Endometrial microvascular endothelial cells (primary cell): ENCODE results near the gene TBC1D32. TPM values are rescaled to one million over a fixed set of nuclear protein-coding genes. Genes with fewer than 3 reads are reported as not detected.
"Not testable (repeated sequence)": the region's sequence is repeated elsewhere in the genome, so short reads cannot be mapped to it uniquely, and the experiment has no call there.

ENCODE experiments used
- in situ Hi-C: cut with HindIII; loops from 2 replicates; pipeline ENCODE4 v1.10.0; 2017; ENCODE audit warnings: low sequenced_read_pairs, low pct_unique_long_range_greater_than_20kb; ENCODE audit errors: inconsistent ontology term
- total RNA-seq: library from RNA; depleted of rRNA; stranded (reverse); fragments of >200 nt; gene quantifications from one replicate; pipeline ENCODE4 v1.2.3, GENCODE V29; 2015; ENCODE audit errors: inconsistent ontology term

TBC1D32 gene
- total RNA-seq, 1 donor from 2014 or later, result 3.4 TPM

GRCh38 chr6:121333196-121333595 is 1.1 kb downstream of the TBC1D32 start:
- in situ Hi-C loops, result no loop called here

- in situ Hi-C loops, result no loop called here
These were observed 3.8 kb downstream of the TBC1D32 start for GRCh38 chr6:121330516-121330915.

- in situ Hi-C loops, result no loop called here
These were observed 13.0 kb downstream of the TBC1D32 start for GRCh38 chr6:121321282-121321681.

GRCh38 chr6:121319603-121320002 is 14.7 kb downstream of the TBC1D32 start:
- in situ Hi-C loops, result no loop called here

- in situ Hi-C loops, result no loop called here
These were observed 15.1 kb downstream of the TBC1D32 start for GRCh38 chr6:121319112-121319553.

GRCh38 chr6:121314381-121315112 is 19.7 kb downstream of the TBC1D32 start:
- in situ Hi-C loops, result no loop called here

GRCh38 chr6:121311814-121312213 is 22.5 kb downstream of the TBC1D32 start:
- in situ Hi-C loops, result not testable (repeated sequence)

GRCh38 chr6:121310495-121310894 is 23.8 kb downstream of the TBC1D32 start:
- in situ Hi-C loops, result no loop called here

- in situ Hi-C loops, result no loop called here
These were observed 24.4 kb downstream of the TBC1D32 start for GRCh38 chr6:121309768-121310469.

GRCh38 chr6:121305957-121306607 is 28.2 kb downstream of the TBC1D32 start:
- in situ Hi-C loops, result no loop called here

GRCh38 chr6:121302882-121303281 is 31.4 kb downstream of the TBC1D32 start:
- in situ Hi-C loops, result no loop called here

- in situ Hi-C loops, result not testable (repeated sequence)
These were observed 33.1 kb downstream of the TBC1D32 start for GRCh38 chr6:121301156-121301555.

- in situ Hi-C loops, result no loop called here
These were observed 36.6 kb downstream of the TBC1D32 start for GRCh38 chr6:121297694-121298093.

GRCh38 chr6:121285041-121285440 is 49.2 kb downstream of the TBC1D32 start:
- in situ Hi-C loops, result no loop called here

- in situ Hi-C loops, result no loop called here
These were observed 59.5 kb downstream of the TBC1D32 start for GRCh38 chr6:121274666-121275295.

GRCh38 chr6:121263742-121264141 is 70.5 kb downstream of the TBC1D32 start:
- in situ Hi-C loops, result no loop called here

GRCh38 chr6:121260651-121261102 is 73.6 kb downstream of the TBC1D32 start:
- in situ Hi-C loops, result no loop called here

GRCh38 chr6:121247386-121247785 is 86.9 kb downstream of the TBC1D32 start:
- in situ Hi-C loops, result no loop called here

GRCh38 chr6:121242386-121242785 is 91.9 kb downstream of the TBC1D32 start:
- in situ Hi-C loops, result no loop called here
